ENCODE measurements around the gene MTR.

The MTR gene

GRCh38 chr1:236833575-236833974 lies 38.5 kb downstream of the MTR start:
- TF ChIP-seq CTCF (IDR thresholded peaks at IDR 0.05; ENCODE audit: extremely low read depth, insufficient read depth, missing control alignments) = no peak
- DNase-seq (ENCODE audit: low spot score) = no peak
- in situ Hi-C loops (cut with MboI; ENCODE audit: low pct_unique_long_range_greater_than_20kb, low sequenced_read_pairs, unreplicated experiment) = no loop called here

DNA sequence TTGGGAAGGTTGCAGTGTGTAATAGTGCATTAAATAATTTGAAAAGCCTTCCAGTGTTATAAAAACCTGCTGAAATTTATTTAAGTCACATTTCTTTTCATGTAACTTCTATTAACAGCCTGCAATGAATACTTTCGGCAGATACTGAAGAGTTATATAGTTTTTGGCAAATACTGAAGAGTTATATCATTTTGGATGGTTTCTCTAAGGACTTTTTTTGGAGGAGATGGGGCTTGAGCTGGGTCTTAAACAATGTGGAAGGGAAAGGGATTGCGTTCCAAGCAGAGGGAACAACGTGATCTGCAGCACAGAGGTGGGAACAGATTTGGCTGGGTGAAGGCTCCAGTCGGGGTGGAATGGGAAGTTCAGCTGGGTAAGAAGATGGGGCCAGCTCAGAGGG lies 39.8 kb downstream of the MTR start:
- TF ChIP-seq CTCF (IDR thresholded peaks at IDR 0.05; ENCODE audit: extremely low read depth, insufficient read depth, missing control alignments) = no peak
- in situ Hi-C loops (cut with MboI; ENCODE audit: low pct_unique_long_range_greater_than_20kb, low sequenced_read_pairs, unreplicated experiment) = no loop called here
- no peak for DNase-seq (ENCODE audit: low spot score)

DNA sequence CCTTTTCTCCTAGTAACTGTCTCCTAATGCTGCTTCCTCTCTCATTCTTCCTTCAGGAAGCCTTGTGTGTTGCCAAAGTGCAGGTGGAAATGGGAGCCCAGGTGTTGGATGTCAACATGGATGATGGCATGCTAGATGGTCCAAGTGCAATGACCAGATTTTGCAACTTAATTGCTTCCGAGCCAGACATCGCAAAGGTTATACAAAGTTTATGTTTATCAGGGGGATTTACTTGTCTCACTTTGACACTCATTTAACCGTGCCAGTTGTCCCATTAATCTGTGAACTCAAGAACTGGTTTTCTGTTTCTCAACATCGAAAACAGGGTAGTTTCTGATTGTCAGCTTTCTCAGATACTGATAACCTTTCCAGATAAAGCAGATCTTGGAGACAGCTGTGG lies 40.4 kb downstream of the MTR start:
- no peak for DNase-seq (ENCODE audit: low spot score)
- in situ Hi-C loops (cut with MboI; ENCODE audit: low pct_unique_long_range_greater_than_20kb, low sequenced_read_pairs, unreplicated experiment) = no loop called here
- no peak for TF ChIP-seq CTCF (IDR thresholded peaks at IDR 0.05; ENCODE audit: extremely low read depth, insufficient read depth, missing control alignments)

DNA sequence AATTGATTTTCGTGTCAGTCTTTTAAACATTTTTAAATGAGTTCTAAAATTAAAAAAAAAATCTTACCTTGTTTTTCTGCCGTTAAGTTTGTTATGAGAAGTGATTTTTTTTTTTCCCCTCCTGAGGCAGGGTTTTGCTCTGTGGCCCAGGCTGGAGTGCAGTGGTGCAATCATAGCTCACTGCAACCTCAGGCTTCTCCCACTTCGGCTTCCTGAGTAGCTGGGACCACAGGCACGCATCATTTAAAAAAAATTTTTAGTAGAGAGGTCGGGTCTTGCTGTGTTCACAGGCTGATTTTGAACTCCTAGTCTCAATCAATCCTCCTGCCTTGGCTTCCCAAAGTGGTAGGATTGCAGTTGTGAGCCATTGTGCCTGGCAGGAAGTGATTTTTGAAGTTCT lies 41.1 kb downstream of the MTR start:
- in situ Hi-C loops (cut with MboI; ENCODE audit: low pct_unique_long_range_greater_than_20kb, low sequenced_read_pairs, unreplicated experiment) = no loop called here
- TF ChIP-seq CTCF (IDR thresholded peaks at IDR 0.05; ENCODE audit: extremely low read depth, insufficient read depth, missing control alignments) = no peak
- no peak for DNase-seq (ENCODE audit: low spot score)

DNA sequence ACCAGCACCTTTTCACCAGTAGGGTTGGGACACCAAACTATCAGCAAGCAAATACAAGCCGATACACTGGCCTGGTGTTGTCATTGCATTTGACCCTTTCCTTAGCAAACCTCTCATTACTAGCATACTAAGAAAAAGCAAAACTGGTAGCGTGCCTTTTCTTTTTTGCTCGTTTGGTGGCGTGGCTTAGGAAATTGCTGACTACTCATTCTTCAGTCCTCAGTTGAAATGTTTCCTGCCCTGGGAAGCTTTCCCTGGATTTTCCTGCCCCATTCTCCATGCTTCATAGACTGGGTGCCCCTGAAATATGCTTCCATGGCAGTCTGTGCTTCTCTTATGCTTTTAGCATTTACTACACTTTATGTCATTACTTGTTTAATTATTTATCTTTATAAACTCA lies 42.0 kb downstream of the MTR start:
- no peak for TF ChIP-seq CTCF (IDR thresholded peaks at IDR 0.05; ENCODE audit: extremely low read depth, insufficient read depth, missing control alignments)
- DNase-seq (ENCODE audit: low spot score) = no peak
- in situ Hi-C loops (cut with MboI; ENCODE audit: low pct_unique_long_range_greater_than_20kb, low sequenced_read_pairs, unreplicated experiment) = no loop called here

DNA sequence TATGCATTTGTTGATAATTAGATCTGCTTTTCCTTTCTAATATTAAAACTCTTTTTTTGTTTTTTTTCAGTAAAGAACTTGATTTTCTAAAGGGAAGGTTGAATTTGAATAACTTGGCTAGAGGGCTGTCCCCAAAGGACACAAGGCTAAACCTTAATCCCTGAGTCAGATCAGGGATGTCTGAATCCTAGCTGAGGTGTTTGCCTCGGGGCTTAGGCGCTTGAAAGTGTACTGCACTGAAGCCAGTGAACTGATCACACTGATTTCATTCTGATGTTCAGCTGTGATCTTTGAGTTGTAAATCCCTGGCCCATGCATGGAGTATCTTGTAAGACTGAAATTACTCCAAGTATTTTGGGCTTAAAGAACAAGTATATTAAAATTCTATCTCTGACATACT lies 42.8 kb downstream of the MTR start:
- in situ Hi-C loops (cut with MboI; ENCODE audit: low pct_unique_long_range_greater_than_20kb, low sequenced_read_pairs, unreplicated experiment) = no loop called here
- TF ChIP-seq CTCF (IDR thresholded peaks at IDR 0.05; ENCODE audit: extremely low read depth, insufficient read depth, missing control alignments) = no peak
- DNase-seq (ENCODE audit: low spot score) = no peak

DNA sequence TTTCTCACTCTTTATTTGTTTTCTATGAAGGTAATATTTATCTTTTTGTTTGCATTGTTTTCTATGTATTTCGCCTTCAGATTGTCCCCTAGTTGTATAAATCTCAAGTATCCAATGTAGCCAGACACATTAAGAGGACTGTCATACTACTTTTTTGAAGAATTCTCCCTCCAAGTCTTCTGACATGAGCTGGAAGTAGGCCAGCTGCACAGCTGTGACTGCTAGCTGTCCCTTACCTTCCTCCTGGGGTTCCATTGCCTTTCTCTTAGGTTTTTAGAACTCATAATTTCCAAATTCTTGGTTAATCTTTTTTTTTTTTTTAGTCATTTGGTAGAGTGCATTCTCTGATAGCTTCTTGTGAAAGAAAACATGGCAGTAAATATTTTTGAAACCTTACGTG lies 46.2 kb downstream of the MTR start:
- in situ Hi-C loops (cut with MboI; ENCODE audit: low pct_unique_long_range_greater_than_20kb, low sequenced_read_pairs, unreplicated experiment) = no loop called here
- DNase-seq (ENCODE audit: low spot score) = no peak
- TF ChIP-seq CTCF (IDR thresholded peaks at IDR 0.05; ENCODE audit: extremely low read depth, insufficient read depth, missing control alignments) = no peak
